Activated CD4-positive, CD25-positive, alpha-beta regulatory T cell treated with anti-CD3 and anti-CD28 coated beads, Interleukin-2, amount 50 U/mL, for 72 hours (primary cell): ENCODE measurements around the gene OLFM2.
"Not testable (repeated sequence)": the region's sequence is repeated elsewhere in the genome, so short reads cannot be mapped to it uniquely, and the experiment has no call there.

Experiments
- DNase-seq: peaks from one replicate; pipeline ENCODE4 v3.0.0; 2021

Gene OLFM2

GRCh38 chr19:9857920-9858746 lies 78.2 kb downstream of the OLFM2 start:
- DNase-seq: no peak

- no peak for DNase-seq
Observed at GRCh38 chr19:9857076-9857721, 79.1 kb downstream of the OLFM2 start.

- DNase-seq: no peak
Observed at GRCh38 chr19:9856609-9857008, 79.7 kb downstream of the OLFM2 start.

- no peak for DNase-seq
Observed at GRCh38 chr19:9854282-9854846, 82.0 kb downstream of the OLFM2 start.

- DNase-seq: no peak
Observed at GRCh38 chr19:9850235-9850959, 85.9 kb downstream of the OLFM2 start.

- no peak for DNase-seq
Observed at GRCh38 chr19:9849791-9850190, 86.5 kb downstream of the OLFM2 start.

GRCh38 chr19:9848762-9849161 lies 87.6 kb downstream of the OLFM2 start:
- DNase-seq: no peak

- no peak for DNase-seq
Observed at GRCh38 chr19:9848060-9848459, 88.3 kb downstream of the OLFM2 start.

- no peak for DNase-seq
Observed at GRCh38 chr19:9847087-9847671, 89.1 kb downstream of the OLFM2 start.

GRCh38 chr19:9843626-9844273 lies 92.6 kb downstream of the OLFM2 start:
- DNase-seq: not testable (repeated sequence)

- DNase-seq: no peak
Observed at GRCh38 chr19:9842834-9843625, 93.3 kb downstream of the OLFM2 start.

- no peak for DNase-seq
Observed at GRCh38 chr19:9839415-9839814, 96.9 kb downstream of the OLFM2 start.

GRCh38 chr19:9838324-9838723 lies 98.0 kb downstream of the OLFM2 start:
- DNase-seq: no peak

- DNase-seq: no peak
Observed at GRCh38 chr19:9836021-9836420, 100.3 kb downstream of the OLFM2 start.

GRCh38 chr19:9835507-9835949 lies 100.8 kb downstream of the OLFM2 start:
- DNase-seq: peak; percentile 49

GRCh38 chr19:9834726-9835506 lies 101.4 kb downstream of the OLFM2 start, which contains the start of gene PIN1:
PIN1 (plus strand) TSS chr19:9835318; CDS start chr19:9835345, 27 bp downstream.
- peak; percentile 99 for DNase-seq

- DNase-seq: no peak
Observed at GRCh38 chr19:9834307-9834725, 102.0 kb downstream of the OLFM2 start.

GRCh38 chr19:9828551-9829063 lies 107.7 kb downstream of the OLFM2 start:
- DNase-seq: no peak

- DNase-seq: peak; percentile 86
Observed at GRCh38 chr19:9827289-9828238, 108.8 kb downstream of the OLFM2 start, which contains the start of gene UBL5. UBL5 (plus strand) TSS chr19:9827918; CDS start chr19:9828338, 420 bp downstream.
